A549 (cell line): ENCODE data around the gene KRT222.

Source experiments
- CEBPB ChIP-seq, 2 experiments: fragments of >200 bp in 1 of 2; sonication (Bioruptor Twin) in 1 of 2; formaldehyde crosslinking in 1 of 2; IDR thresholded peaks; 2 replicates each; pipeline ENCODE4 v1.6.1; 2012 to 2016
- POLR2A ChIP-seq: IDR thresholded peaks from 2 replicates; pipeline ENCODE4 v1.6.1; 2012; ENCODE audit warnings: mild to moderate bottlenecking, low read length

GRCh38 chr17:40622509-40622928, 42.5 kb downstream of the KRT222 start:
- TF ChIP-seq POLR2A: no peak
- TF ChIP-seq CEBPB (IDR thresholded peaks at IDR 0.05): no peak
